Hematopoietic multipotent progenitor cell treated with erythropoietin and hydrocortisone succinate and interleukin-3 and kit ligand, for 15 days (in vitro differentiated cells): ENCODE measurements around the gene TTC39B.
"Not testable (repeated sequence)": the region's sequence is repeated elsewhere in the genome, so short reads cannot be mapped to it uniquely, and the experiment has no call there.

Source experiments
- DNase-seq: peaks from one replicate; pipeline ENCODE4 v3.0.0-alpha.2; 2015; ENCODE audit warnings: low spot score

The TTC39B gene

DNA sequence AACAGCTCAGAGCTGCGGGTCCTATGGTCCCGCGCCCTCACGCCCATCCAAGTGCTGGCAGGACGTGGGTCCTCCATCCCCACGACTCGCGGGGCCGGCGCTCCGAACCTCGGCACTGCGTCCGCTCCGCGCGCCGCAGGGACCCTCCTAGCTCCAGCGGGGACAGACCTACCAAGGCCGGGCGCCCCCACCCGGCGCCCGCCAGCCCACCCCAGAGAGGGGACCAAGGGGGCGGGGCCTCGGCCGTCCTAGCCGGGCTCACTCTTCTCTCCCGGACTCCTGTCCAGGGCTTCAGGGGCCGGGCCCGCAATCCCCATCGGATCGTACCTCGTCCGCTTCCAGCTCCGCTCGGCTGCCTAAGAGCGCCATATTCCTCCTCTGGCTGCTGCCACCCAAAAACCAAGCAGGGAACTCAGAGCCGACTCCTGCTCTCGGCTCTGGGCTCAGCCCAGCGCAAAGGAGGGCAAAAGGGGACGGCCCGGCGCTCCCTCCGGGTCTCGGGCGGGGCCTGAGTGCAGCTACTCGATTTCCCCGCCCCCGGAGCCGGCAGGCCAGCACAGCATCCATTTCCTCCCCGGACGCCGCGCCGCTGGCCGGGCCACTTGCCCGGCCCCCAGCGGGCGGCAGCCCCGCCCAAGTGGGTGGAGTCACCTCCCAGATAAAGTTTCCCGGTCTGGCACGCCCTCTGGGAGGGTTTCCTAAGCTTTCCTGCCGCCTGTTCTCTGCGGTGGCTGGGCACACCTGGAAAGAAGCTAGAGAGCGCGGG lies at the start of gene TTC39B:
Gene TTC39B (minus strand): TSS at position 460 of the 766 bp plus-strand sequence. CDS start 91 bp downstream, at position 369.
- peak; percentile 77 for DNase-seq

DNA sequence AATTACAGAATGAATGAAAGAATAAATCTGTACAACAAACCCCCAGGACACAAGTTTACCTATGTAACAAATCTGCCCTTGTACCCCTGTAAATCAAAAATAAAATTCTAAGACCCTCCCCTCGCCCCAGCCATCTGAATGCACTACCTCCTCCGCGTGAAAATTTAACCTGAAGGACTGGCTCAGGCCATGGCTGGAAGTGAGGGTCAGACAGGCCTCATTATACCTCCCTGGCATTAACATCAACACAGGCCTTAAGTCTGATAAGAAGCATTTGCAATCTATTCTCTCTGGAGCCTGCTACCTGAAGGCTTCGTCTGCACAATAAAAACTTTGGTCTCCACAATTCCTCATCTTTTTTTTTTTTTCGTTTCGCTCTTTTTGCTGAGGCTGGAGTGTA lies 48.7 kb upstream of the TTC39B start:
- no peak for DNase-seq

DNA sequence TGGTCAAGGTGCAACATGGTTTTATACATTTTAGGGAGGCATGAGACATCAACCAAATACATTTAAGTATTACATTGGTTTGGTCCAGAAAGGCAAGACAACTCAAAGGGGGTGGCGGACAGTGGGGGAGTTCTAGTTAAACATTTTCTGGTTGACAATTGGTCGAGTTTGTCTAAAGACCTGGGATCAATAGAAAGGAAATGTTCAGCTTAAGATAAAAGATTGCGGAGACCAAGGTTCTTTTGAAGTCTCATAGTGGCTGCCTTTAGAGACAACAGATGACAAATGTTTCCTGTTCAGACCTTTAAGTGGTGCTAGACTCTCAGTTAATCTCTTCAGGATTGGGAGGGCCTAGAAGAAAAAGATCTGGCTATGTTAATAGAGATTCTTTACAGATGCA lies 47.7 kb upstream of the TTC39B start:
- no peak for DNase-seq

DNA sequence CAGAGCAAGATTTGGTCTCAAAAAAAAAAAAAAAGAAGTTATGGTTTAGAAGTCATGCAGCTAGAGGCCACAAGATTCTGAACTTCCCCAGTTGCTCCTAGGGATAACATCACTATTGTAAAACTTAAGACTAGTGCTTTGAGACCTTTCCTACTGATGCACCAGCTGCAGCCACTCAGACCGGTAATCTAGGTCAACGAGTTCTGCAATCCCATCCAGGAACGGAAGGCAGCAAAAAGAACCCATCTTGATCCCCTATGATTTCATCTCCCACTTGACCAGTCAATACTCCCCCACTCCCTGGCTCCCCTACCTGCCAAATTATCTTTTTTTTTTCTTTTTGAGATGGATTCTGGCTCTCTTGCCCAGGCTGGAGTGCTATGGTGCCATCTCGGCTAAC lies 46.9 kb upstream of the TTC39B start:
- no peak for DNase-seq

DNA sequence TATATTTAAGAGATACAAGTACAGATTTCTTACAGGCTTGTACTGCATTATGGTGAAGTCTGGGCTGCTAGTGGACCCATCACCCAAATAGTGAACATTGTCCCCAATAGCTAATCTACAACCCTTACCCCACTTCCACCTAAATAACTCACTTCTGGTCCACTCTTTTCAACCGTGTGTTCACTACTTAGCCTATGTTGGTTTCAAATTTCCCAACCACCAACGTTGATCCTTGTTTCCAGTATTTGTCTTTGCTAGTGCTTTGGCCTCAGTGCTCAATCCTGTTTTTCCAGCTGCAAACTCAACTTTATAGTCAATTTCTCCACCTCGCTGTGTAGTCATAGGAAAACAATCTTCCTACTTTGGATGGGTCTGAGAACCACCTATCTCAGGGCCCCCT lies 45.3 kb upstream of the TTC39B start:
- no peak for DNase-seq

DNA sequence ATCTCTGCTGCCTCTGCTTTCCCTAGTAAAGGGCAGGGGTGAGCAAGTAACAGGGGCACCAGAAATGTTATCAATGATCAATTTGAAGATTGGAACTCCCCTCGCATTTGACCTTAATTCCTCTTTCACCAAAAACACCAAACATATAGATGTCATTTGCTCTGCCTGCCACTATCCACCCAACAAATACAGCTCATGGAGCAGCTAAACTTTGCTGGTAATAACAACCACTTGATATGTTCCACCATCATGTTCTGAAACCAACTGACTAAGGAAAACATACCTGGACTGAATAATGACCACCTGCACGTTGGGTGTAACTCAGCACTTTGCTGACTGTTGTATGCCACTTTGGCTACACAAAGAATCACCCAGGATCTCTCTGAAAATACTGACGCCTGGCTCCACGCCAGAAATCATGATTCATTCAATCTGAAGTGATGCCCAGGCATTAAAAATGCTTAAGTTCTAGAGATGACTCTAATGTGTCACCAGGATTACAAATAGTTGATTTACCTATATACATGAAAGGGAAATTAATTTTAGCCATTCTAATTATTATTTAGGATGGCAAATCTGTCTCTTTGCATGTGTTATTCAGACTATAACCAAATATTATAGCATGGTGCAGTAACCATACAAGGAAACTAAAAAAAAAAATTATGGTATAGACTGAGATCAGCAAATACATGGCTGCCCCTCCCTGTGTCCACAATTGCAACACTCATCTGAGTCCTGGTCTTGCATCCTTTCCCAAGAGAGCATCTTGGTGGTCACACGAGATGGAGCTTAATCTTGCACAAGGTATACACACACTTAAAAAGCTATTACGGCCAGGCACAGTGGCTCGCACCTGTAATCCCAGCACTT lies 43.1 kb upstream of the TTC39B start:
- DNase-seq = peak; percentile 8

DNA sequence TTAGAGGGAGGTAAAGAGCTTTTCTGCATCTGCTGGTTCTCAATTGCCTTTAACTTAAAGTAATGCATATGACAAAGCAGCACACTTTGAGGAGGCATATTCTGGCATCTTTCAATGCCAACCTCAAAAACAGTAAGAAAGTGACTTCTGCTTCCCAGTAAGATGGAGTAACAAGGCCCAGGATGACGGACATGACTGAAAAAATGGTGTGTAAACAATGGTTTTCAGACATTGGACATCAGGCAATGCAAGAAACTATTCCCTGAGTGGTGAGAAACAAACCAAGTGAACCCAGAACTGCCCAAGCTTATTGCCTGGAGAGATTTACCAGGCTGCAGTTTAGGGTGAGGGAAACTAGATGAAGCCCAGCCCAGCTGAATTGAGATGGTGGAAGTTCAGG lies 39.8 kb upstream of the TTC39B start:
- DNase-seq = no peak

DNA sequence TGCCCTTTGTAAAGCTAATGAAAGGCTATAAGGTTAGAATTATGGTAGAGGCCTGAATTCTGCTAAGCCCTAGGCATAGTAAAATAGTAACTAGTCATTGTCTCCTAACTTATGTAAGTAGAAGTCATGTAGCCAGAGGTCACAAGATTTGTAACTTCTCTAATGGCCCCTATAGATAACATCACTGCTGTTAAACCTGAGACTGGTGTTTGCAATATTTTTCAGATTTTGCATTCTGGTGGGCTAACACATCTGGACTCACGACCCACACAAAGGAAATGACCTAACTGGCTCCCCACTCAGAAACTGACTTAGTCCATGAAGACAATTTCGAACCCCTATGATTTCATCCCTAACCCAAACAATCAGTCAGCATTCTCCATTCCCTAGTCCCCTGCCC lies 37.2 kb upstream of the TTC39B start:
- DNase-seq = no peak

DNA sequence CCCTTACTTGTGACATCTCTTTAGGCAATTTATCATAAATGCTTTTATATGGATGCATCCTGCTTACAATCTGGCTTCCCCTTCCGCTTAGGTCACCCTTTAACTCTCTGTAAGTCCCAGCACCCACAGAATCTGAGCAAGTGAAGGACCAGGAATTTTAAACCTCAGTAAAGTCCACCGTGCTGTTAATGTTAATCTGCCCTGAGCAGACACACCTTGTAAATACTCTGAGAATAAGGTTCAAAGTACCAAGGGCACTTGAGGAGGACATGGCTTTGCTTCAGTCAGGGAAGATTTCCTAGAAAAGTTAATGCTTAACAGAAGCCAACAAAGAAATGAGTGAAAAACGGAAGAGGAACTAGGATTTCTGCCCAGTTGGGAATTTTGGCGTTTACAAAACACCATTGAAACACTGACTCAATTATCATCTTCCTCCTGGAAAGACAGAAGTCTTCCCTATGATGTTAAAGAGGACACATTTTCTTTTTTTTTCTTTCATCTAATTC lies 26.4 kb upstream of the TTC39B start:
- DNase-seq = no peak

DNA sequence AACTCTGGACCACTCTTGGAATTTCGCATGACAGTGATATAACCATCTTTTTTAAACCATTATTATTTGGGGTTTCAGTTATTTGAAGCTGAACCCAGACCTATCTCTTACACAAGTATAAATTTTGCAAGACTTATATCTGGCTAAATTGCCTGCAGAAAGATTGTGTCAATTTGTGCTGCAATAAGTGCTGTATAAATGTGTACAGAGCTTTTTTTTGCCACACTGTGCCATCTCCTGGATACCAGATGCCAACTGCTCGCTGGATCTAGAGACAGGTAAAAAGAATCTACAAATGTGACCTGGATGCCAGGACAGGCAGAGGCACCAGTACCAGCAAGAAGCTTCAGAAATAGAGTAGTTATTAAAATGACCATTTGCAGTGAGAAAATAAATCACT lies 25.9 kb upstream of the TTC39B start:
- no peak for DNase-seq

DNA sequence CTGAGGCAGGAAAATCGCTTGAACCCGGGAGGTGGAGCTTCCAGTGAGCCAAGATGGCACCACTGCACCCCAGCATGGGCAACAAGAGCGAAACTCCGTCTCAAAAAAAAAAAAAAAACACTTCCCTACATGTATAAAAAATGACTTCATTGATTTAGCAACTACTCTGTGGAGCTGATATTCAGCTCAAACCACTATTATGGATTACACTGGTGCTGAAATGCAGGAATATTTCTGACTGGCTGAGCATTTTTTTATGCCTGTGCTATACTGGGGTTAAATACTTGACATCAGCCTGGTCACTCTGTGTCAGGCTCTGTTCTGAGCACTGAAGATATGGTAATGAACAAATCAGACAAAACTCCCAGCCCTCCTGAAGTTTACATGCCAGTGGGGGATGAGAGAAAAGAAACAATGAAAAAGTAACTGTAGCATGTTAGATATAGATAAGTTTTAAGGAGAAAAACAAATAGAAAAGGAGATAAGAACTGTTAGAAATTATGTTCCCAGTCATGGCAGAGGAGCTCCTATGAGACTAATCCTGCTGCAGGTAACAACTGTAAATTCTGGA lies 22.6 kb upstream of the TTC39B start:
- DNase-seq = no peak

DNA sequence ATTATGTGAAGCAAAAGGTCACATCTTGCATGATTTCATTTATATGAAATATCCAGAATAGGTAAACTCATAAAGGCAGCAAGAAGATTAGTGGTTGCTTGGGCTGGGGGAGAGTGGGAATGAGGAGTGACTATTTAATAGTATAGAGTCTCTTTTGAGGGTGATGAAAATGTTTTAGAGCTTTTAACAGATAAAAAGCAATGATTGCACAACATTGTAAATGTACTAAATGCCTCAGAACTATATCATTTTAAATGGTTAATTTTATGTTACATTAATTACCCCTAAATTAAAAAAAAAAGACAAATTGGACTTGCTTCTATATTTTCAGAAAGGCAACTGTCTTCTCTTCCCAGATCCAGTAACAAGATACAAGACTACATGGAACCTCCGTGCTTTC lies 21.9 kb upstream of the TTC39B start:
- no peak for DNase-seq

DNA sequence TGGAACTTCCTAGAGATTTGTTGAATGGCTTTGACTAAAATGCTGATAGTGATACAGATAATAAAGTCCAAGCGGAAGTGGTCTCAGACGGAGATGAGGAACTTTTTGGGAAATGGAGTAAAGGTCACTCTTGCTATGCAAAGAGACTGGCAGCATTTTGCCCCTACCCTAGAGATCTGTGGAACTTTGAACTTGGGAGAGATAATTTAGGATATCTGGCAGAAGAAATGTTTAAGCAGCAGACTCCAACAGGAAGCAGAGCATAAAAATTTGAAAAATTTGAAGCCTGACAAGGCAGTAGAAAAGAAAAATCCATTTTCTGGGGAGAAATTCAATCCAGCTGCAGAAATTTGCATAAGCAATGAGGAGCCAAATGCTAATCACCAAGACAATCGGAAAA lies 15.7 kb upstream of the TTC39B start:
- DNase-seq = not testable (repeated sequence)

DNA sequence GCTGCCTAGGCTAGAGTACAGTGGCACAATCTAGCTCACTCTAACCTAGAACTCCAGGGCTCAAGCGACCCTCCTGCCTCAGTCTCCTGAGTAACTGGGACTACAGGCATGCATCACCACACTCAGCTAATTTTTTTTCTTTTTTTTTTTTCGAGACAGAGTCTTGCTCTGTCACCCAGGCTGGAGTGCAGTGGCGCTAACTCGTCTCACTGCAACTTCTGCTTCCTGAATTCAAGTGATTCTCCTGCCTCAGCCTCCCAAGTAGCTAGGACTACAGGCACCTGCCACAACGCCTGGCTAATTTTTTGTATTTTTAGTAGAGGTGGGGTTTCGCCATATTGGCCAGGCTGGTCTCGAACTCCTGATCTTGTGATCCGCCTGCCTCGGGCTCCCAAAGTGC lies 12.6 kb upstream of the TTC39B start:
- DNase-seq = not testable (repeated sequence)

DNA sequence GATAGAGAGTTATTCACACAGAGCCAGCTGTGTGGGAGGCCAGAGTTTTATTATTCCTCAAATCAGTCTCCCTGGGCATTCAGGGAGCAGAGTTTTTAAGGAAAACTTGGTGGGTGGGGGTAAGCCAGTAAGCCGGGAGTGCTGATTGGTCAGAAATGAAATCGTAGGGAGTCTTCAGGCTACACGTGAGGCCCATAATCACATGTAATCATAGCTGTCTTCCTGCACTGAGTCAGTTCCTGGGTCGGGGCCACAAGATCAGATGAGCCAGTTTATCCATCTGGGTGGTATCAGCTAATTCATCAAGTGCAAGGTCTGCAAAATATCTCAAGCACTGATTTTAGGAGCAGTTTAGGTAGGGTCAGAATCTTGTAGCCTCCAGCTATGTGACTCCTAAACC lies 10.8 kb upstream of the TTC39B start:
- DNase-seq = no peak

DNA sequence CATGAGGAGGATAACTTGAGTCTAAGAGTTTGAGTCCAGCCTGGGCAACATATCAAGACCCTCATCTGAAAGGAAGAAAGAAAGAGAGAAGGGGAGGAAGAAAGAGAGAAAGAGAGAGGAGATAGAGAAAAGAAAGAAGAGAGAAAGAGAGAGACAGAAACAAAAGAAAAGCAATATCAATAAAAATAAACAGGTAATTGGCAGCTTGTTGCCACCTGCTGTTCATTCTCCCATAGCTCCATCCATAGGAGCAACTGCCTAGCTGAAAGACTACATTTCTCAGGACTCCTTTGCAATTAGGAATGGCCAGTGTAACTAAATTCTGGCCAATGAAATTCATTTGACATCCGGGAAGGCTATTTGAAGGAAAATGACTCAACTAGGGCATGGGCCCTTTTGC lies 4.6 kb upstream of the TTC39B start:
- no peak for DNase-seq

DNA sequence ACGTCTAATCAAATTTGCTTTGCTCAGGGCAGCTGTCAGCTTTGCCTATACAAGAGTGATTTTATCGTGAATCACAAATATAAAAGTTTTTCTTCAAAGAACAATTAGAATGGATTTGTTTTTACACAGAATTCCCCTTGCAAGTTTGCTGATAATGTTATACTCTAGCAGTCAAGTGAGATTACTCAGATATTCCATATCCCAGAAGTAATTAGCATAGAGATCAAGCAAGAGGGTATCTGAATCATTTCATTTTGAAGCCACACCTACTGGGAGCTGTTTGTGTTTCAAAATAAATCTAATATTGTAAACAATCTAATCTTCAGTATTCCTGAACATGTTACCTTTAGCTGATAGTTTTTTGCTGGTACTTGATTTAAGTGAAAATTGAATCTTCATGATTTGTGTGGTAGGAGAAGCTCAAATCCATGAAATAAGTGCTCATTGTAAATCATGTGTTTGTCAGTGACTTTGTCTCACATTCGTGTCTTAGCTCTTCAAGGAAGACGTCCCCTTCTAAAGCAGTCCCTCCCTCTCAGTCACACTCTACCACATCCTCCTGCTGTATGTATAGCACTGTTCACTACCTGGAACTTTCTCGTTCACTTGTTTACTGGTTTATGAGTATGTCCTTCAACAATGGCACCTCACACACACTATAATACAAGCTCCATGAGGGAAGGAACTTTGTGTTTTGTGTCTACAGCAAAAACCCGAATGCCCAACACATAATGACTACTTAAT lies 3.3 kb upstream of the TTC39B start:
- DNase-seq = no peak

DNA sequence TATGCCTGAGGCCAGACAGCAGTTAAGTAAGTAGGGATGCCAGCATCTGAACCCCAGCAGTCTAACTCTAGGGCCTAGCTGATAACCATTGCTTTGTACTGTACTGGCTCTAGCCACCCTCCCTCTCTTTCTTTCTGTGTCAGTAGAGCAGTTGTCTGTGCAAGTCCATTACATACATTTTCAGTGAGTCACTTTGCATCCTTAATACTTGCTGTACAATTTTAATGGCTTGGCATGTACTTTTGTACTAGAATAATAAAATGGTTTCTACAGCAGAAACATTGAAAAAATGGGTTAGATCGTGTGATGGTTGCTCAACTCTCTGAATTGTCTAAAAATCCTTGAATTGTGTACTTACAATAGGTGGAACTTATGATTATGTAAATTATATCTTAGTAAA lies 1.5 kb upstream of the TTC39B start:
- DNase-seq = no peak

DNA sequence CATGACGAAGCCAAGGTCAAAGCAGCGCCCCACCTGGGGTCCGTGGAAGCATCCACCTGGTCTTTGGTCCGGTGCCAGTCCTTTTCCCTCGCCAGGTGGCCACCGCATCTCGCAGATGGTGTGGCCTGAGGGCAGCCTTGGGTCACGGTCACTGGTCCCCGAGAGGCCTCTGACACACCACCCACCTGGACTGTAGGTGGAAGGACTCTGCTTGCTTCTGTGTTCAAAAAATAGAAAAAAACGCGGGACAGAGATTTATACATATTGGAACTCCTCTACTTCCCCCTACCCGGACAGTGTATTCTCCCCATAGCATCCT lies 466 bp upstream of the TTC39B start:
- DNase-seq = no peak

DNA sequence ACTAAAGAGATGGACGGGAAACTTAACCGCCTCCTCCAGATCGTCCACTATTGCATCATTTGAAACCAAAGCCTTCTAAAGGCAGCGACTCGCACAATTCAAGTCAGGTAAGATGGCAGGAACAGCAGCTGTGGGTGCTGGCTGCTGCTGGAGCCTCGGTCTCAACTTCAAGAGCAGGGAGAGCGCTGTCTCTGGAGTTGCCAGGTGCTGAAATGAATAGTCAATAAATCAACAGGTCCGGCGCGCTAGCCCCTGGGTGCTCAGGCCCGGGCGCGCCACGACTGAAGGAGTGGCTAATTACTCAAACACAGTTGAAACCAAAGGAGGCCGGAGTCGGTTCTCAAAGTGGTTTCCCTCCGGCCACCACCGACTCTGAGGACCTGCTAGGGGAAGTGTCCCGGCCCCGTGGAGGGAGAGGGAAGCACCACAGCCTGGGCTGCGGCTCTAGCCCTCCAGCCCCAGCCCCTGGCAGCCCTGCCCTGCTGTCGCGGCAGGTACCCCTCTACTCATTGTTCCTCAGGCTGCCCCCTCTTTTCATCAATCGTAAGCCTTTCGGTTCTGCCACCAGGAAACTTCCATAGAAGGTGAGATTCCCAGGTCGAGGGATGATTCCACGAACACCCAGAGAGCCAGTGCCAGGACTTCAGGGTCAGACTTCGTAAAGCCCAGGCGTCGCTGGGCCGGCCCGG lies 804 bp downstream of the TTC39B start:
- no peak for DNase-seq

DNA sequence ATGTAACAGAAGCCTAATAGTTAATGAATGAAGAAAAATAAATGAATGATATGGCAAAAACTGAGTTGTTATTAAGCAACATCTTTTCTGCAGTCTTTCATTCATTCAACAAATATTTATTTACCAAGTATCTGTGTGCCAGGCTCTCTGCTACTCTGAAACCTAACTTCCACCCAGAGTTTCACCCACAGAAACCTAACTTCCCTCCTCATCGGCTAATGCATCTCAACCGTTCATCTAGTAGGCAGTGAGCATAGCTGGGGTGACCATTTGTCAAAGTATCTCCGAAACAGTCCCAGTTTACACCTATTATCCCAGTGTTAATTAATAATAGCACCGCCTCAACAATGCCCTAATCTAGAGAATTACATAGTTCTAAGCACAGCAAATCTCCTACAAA lies 1.5 kb downstream of the TTC39B start:
- no peak for DNase-seq

DNA sequence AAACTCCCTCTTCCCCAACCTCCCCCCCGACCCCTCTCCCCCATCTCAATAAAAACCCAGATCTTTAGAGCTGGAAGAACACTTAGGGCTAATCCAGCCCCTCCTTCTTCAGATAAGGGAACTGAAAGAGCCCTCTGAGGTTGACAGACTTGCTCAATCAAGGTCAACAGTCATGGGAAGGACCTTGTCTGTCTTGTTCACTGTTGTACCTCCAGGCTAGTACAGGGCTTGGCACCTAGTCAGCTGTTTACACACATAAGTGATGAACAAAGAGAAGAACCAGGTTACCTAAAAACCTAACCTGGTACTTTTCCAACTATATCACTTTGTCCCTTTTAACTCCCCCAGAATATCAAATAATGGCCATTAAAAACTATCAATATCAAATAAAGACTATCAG lies 2.4 kb downstream of the TTC39B start:
- no peak for DNase-seq
